HCT116 (cell line): Measurements from ENCODE around the gene UBE2V1. TPM values are rescaled to one million over a fixed set of nuclear protein-coding genes. Genes with fewer than 3 reads are reported as not detected.

Experiments used
- ATAC-seq: fragments of 200-7000 bp; cut with Tn5 transposase; 2 replicates; pipeline ENCODE4 v1.9.1; 2020; ENCODE audit warnings: mild to moderate bottlenecking, moderate library complexity
- BruUV-seq: library from RNA; stranded (reverse); fragments of 400-500 nt; replicated peaks from 2 replicates; lab custom pipeline; 2021; lab: Mats Ljungman, UMichigan
- CTCF ChIA-PET: fragments of 300-600 bp; sonication (Branson Sonifier 250); formaldehyde crosslinking; loops from one replicate; lab custom pipeline; 2021; ENCODE audit warnings: antibody characterized with exemption; lab: Charles Lee
- POLR2A ChIA-PET: fragments of 300-600, 350-600 bp; sonication (Branson Sonifier 250); formaldehyde crosslinking; loops from one replicate; lab custom pipeline; 2021; ENCODE audit warnings: antibody characterized with exemption; lab: Charles Lee
- RAD21 ChIA-PET, 2 experiments: fragments of 300-600 bp; sonication (Branson Sonifier 250); formaldehyde crosslinking; loops; one replicate each; lab custom pipeline; 2023; ENCODE audit warnings: low total read pairs in 2 of 2; ENCODE audit not compliant: uncharacterized antibody in 2 of 2, unreplicated experiment in 2 of 2, low non-redundant PET in 1 of 2; lab: Charles Lee
- DNase-seq: peaks from one replicate; pipeline ENCODE4 v3.0.0-alpha.2; 2010; ENCODE audit warnings: low read depth, low spot score
- H2AFZ ChIP-seq: fragments of 200-600 bp; shearing (Covaris generic), sonication (generic); 2 replicates; pipeline ENCODE4 v1.6.1; 2017; ENCODE audit warnings: low read depth, mixed run types, mixed read lengths, antibody characterized with exemption, low read length; ENCODE audit not compliant: poor library complexity, severe bottlenecking
- H3K27ac ChIP-seq: 2 replicates; pipeline ENCODE4 v1.5.1; 2012; ENCODE audit warnings: low read depth, low read length
- H3K27me3 ChIP-seq: fragments of 200-600 bp; sonication (generic); 2 replicates; pipeline ENCODE4 v1.6.1; 2016; ENCODE audit warnings: mixed run types, low read length, mixed read lengths; ENCODE audit not compliant: insufficient read depth
- H3K36me3 ChIP-seq, 2 experiments: fragments of 200-500 bp in 1 of 2; fragments of 200-600 bp in 1 of 2; sonication (Bioruptor generic) in 1 of 2; sonication (generic) in 1 of 2; 2 replicates each; pipeline versions ENCODE4 v1.5.1 to v1.6.1; 2014 to 2016; ENCODE audit warnings: low read length in 2 of 2, inconsistent platforms in 1 of 2, mixed read lengths in 1 of 2, mixed run types in 1 of 2; ENCODE audit not compliant: insufficient read depth in 2 of 2, control insufficient read depth in 1 of 2
- H3K4me1 ChIP-seq, 2 experiments: fragments of 200-600 bp in 1 of 2; sonication (generic) in 1 of 2; 2 replicates each; pipeline versions ENCODE4 v1.5.1 to v1.6.1; 2012 to 2017; ENCODE audit warnings: low read length in 2 of 2, inconsistent platforms in 1 of 2, mild to moderate bottlenecking in 1 of 2, mixed read lengths in 1 of 2, mixed run types in 1 of 2, moderate library complexity in 1 of 2; ENCODE audit not compliant: insufficient read depth in 2 of 2, control insufficient read depth in 1 of 2
- H3K4me2 ChIP-seq: fragments of 200-600 bp; sonication (generic); 2 replicates; pipeline ENCODE4 v1.6.1; 2017; ENCODE audit warnings: mixed run types, low read length, mixed read lengths
- H3K4me3 ChIP-seq, 2 experiments: fragments of 200-600 bp in 1 of 2; sonication (generic) in 1 of 2; replicated peaks in 1 of 2; 2 replicates each; pipeline ENCODE4 v1.5.1; 2011 to 2016; ENCODE audit warnings: low read length in 2 of 2, control low read depth in 1 of 2, low read depth in 1 of 2, mild to moderate bottlenecking in 1 of 2, mixed read lengths in 1 of 2, mixed run types in 1 of 2
- H3K79me2 ChIP-seq: fragments of 200-600 bp; sonication (generic); 2 replicates; pipeline ENCODE4 v1.6.1; 2017; ENCODE audit warnings: mild to moderate bottlenecking, mixed run types, low read length, moderate library complexity, mixed read lengths; ENCODE audit not compliant: insufficient read depth
- H3K9ac ChIP-seq: fragments of 200-600 bp; sonication (generic); 2 replicates; pipeline ENCODE4 v1.6.1; 2016; ENCODE audit warnings: low read length, mixed read lengths
- H3K9me2 ChIP-seq: fragments of 200-600 bp; sonication (generic), shearing (Covaris generic); 2 replicates; pipeline ENCODE4 v1.6.1; 2017; ENCODE audit warnings: mixed run types, mild to moderate bottlenecking, moderate library complexity; ENCODE audit not compliant: insufficient read depth
- H3K9me3 ChIP-seq, 2 experiments: fragments of 200-500 bp in 1 of 2; fragments of 200-600 bp in 1 of 2; sonication (Bioruptor generic) in 1 of 2; sonication (generic) in 1 of 2; 2 replicates each; pipeline ENCODE4 v1.6.1; 2014 to 2017; ENCODE audit warnings: low read length in 2 of 2, mixed read lengths in 2 of 2, inconsistent platforms in 1 of 2, low read depth in 1 of 2, mild to moderate bottlenecking in 1 of 2, mixed run types in 1 of 2, moderate library complexity in 1 of 2; ENCODE audit not compliant: control insufficient read depth in 1 of 2, insufficient read depth in 1 of 2
- H4K20me1 ChIP-seq: fragments of 200-600 bp; sonication (generic), shearing (Covaris generic); 2 replicates; pipeline ENCODE4 v1.6.1; 2017; ENCODE audit warnings: mixed run types, mild to moderate bottlenecking, moderate library complexity; ENCODE audit not compliant: insufficient read depth
- ATF3 ChIP-seq: IDR thresholded peaks from 2 replicates; pipeline ENCODE4 v1.6.1; 2012
- CBX3 ChIP-seq: IDR thresholded peaks from 2 replicates; pipeline ENCODE4 v1.6.1; 2012; ENCODE audit warnings: low read depth
- EGR1 ChIP-seq: IDR thresholded peaks from 2 replicates; pipeline ENCODE4 v1.6.1; 2012; ENCODE audit warnings: low read depth
- JUND ChIP-seq: IDR thresholded peaks from 2 replicates; pipeline ENCODE4 v1.6.1; 2012
- RAD21 ChIP-seq: IDR thresholded peaks from 2 replicates; pipeline ENCODE4 v1.6.1; 2012; ENCODE audit warnings: low read depth, mild to moderate bottlenecking
- REST ChIP-seq: IDR thresholded peaks from 2 replicates; pipeline ENCODE4 v1.6.1; 2012; ENCODE audit warnings: low read depth
- SP1 ChIP-seq: IDR thresholded peaks from 2 replicates; pipeline ENCODE4 v1.6.1; 2012; ENCODE audit warnings: low read depth
- intact Hi-C: fragments of 100-400 bp; cut with micrococcal nuclease; formaldehyde crosslinking; loops from 2 replicates; pipeline ENCODE4 v1.10.0; 2022
- total RNA-seq: library from RNA; stranded (reverse); gene quantifications from one replicate; pipeline ENCODE4 v1.2.1, GENCODE V29; 2021; ENCODE audit not compliant: unreplicated experiment

Gene UBE2V1
- total RNA-seq, 1 experiment from 2014 or later: 114 TPM

- no peak for DNase-seq
- intact Hi-C loops: no loop called here
- no peak overlapping the region for H3K27ac ChIP-seq
- no peaks in the 10 kb centered on the region for H3K9me3 ChIP-seq
- H2AFZ ChIP-seq: no peak overlapping the region
- CTCF ChIA-PET: no interaction called here
- TF ChIP-seq JUND: no peak
- TF ChIP-seq ATF3: no peak
- TF ChIP-seq REST: no peak
- no peak for TF ChIP-seq SP1
- no peak for TF ChIP-seq RAD21
- no peak for TF ChIP-seq CBX3
- no peak for TF ChIP-seq EGR1
- H3K9me2 ChIP-seq: no peaks in the 10 kb centered on the region
- ATAC-seq: no peak
- BruUV-seq: no TSS peak
- H3K27me3 ChIP-seq: no peaks in the 10 kb centered on the region
- H3K9ac ChIP-seq: no peak overlapping the region
- no peaks in the 10 kb centered on the region for H3K79me2 ChIP-seq
- POLR2A ChIA-PET: no interaction called here
- RAD21 ChIA-PET: no interaction called here
- no peak overlapping the region for H3K4me2 ChIP-seq
- H3K4me3 ChIP-seq: no peak overlapping the region
- H3K36me3 ChIP-seq: no peaks in the 10 kb centered on the region
- H3K4me1 ChIP-seq: peaks cover 9 to 30% of the 10 kb centered on the region in 2 experiments; a peak in 3 of 4 replicates
- H4K20me1 ChIP-seq: no peaks in the 10 kb centered on the region
Observed at GRCh38 chr20:50032955-50033666, 79.8 kb downstream of the UBE2V1 start.

Other genes with a start within 250 kb of the UBE2V1 start
- gene SPATA2, start 197.6 kb downstream of the UBE2V1 start, total RNA-seq: 6.6 TPM
- 66.8 TPM for gene RNF114, start 176.8 kb downstream of the UBE2V1 start, total RNA-seq
- 13.4 TPM for gene SNAI1, start 130.2 kb downstream of the UBE2V1 start, total RNA-seq
- 31.9 TPM for gene PEDS1, start 40.6 kb upstream of the UBE2V1 start, total RNA-seq
- 113 TPM for gene CEBPB, start 77.7 kb upstream of the UBE2V1 start, total RNA-seq